Measurements from ENCODE around the gene ARPC4.
"Not testable (repeated sequence)": the region's sequence is repeated elsewhere in the genome, so short reads cannot be mapped to it uniquely, and the experiment has no call there.

ARPC4 gene

DNA sequence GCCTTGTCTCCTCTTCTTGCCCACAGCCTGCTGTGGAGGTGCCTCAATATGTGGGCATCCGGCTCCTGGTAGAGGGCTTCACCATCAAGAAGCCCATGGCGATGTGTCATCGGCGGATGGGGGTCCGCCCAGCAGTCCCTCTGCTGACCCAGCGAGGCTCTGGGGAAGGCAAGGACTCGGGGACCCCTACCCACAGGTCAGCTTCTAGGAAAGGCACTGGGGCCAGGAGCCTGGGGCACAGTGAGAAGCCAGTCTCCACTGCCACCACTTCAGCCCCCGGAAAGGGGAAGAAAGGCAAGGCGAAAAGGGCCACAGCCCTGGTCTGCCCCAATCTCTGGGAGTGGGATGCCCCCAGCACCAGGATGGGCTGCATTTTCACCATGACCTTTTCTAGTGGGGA, 40.2 kb downstream of the ARPC4 start:
- no peaks in the 10 kb centered on the region for H3K4me1 Mint-ChIP-seq
- H3K9me3 Mint-ChIP-seq: no peaks in the 10 kb centered on the region
- no peak for ATAC-seq (ENCODE audit: low read depth)
- H3K27ac Mint-ChIP-seq: no peak overlapping the region
- peaks cover 8% of the 10 kb centered on the region for H3K36me3 Mint-ChIP-seq
- no peaks in the 10 kb centered on the region for H3K27me3 Mint-ChIP-seq
- DNase-seq (ENCODE audit: low spot score in 2 of 2): no peak
- H3K4me3 Mint-ChIP-seq: no peak overlapping the region

DNA sequence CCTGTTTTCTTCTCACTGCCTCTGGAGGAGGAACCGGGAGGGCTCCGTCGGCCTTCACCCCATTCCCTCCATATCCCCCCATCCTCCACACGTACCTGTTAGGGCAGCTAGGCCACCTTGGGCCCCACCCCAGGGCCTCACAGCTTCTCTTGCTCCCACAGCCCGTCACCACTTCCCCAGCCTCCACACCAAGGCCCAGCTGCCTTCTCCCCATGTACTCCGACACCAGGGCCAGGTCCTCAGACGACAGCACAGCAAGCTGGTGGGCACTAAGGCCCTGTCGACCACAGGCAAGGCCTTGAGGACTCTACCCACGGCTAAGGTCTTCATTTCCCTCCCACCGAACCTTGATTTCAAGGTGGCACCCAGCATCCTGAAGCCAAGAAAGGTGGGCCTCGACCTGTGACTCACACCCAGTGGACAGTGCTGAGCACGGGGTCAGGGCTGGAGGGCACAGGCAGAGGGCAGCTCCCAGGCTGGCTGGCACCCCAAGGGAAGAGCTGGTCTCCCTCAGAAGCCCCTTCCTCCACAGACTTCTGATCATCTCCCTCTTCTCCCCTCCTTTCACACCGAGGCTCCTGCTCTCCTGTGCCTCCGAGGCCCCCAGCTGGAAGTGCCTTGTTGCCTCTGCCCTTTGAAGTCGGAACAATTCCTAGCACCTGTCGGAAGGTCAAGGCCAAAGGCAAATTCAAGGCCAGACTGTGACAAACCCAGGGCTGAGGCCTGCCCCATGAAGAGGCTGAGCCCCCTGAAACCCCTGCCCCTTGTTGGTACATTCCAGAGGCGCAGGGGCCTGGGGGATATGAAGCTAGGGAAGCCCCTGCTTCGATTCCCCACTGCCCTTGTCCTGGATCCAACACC, 41.9 kb downstream of the ARPC4 start:
- Mint-ChIP-seq H3K36me3 (peaks cover 8% of the 10 kb centered on the region), H3K27ac (no peak overlapping the region), H3K27me3 (no peaks in the 10 kb centered on the region), H3K9me3 (no peaks in the 10 kb centered on the region), H3K4me3 (no peak overlapping the region), H3K4me1 (no peaks in the 10 kb centered on the region)
- DNase-seq (ENCODE audit: low spot score in 2 of 2) (no peak), ATAC-seq (ENCODE audit: low read depth) (no peak)

DNA sequence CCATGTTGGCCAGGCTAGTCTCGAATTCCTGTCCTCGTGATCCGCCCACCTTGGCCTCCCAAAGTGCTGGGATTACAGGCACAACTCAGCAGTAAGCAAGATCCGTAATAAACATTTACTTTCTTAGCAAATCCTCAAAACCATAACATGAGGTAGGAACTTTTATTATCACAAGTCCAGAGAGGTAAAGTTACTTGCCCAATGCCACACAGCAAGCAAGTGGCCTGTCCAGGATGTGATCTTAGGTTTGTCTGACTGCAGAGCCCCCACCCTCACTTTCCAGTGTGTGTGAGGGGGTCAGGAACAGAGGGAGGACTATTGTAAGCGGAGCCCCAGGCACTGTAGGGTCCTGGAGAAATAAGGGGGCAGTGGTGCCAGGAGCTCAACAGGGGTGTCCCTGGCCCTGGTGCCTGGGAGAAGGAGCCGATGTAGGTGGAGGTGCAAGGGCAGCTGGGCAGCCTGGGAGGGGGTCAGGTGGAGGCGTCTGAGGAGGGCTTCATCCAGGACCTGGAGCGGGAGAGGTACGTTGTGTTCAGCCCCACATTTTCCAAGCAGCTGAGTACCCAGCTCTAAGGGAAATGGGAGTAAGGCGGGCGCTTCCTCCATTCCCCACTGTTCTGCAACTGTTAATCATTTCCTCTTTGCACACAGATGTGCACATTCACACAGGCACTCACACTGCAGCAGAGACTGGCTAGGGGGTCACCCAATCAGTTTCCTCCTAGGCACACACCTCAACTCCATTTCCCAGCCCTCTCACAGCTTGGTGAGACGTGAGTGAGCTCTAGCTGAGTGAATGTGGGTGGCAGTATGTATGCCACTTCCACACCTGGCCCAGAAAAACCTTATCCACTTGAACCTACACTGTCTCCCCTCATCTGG, 45.1 kb downstream of the ARPC4 start:
- no peak overlapping the region for H3K4me3 Mint-ChIP-seq
- H3K9me3 Mint-ChIP-seq: no peaks in the 10 kb centered on the region
- H3K4me1 Mint-ChIP-seq: peaks cover 9% of the 10 kb centered on the region
- H3K36me3 Mint-ChIP-seq: peaks cover 14% of the 10 kb centered on the region
- ATAC-seq (ENCODE audit: low read depth): no peak
- no peak for DNase-seq (ENCODE audit: low spot score in 2 of 2)
- no peaks in the 10 kb centered on the region for H3K27me3 Mint-ChIP-seq
- no peak overlapping the region for H3K27ac Mint-ChIP-seq

DNA sequence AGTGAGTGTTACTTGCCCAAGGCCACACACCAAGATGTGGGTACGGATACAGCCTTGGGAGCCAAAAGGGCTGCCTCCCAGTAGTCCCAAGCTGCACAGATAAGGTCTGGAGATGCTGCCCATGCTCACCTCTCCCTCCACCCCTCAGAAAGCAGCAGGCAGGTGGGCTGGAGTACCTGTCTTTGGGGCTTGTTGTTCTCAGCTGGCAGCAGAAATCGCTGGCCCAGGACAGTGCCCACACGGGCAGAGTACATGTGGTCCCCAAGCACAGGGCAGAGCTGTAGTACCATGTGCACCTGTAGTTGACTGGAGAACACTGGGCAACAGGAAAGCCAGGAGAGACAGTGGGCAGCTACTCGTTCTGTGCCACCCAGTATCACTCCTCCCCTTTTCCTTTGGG, 46.0 kb downstream of the ARPC4 start:
- Mint-ChIP-seq H3K4me1 (peaks cover 9% of the 10 kb centered on the region), H3K36me3 (peaks cover 14% of the 10 kb centered on the region)
- no peak for DNase-seq (ENCODE audit: low spot score in 2 of 2)

DNA sequence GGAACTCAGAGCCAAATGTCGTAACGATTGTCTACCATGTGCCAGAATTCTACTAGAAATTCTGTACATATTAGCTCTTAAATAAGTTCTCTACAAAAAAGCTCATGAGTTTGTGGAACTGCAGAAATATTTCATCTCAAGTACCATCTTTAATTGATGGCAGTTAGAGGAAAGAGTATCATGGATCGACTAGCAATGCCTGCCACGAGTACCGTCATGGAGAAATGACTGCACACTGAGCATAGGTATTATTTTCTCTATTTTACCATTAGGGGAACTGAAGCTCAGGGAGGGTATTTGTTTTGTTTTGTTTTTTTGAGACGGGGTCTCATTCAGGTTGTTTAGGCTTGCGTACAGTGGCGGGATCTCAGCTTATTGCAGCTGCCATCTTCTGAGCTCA, 48.1 kb downstream of the ARPC4 start:
- H3K27me3 Mint-ChIP-seq: no peaks in the 10 kb centered on the region
- DNase-seq (ENCODE audit: low spot score in 2 of 2) (no peak), ATAC-seq (ENCODE audit: low read depth) (no peak)
- H3K36me3 Mint-ChIP-seq: peaks cover 12% of the 10 kb centered on the region
- peaks cover 9% of the 10 kb centered on the region for H3K4me1 Mint-ChIP-seq
- H3K27ac Mint-ChIP-seq: no peak overlapping the region
- H3K9me3 Mint-ChIP-seq: no peaks in the 10 kb centered on the region
- H3K4me3 Mint-ChIP-seq: no peak overlapping the region

More for the DNA sequence above, 46.0 kb downstream of the ARPC4 start:
- Mint-ChIP-seq H3K4me3 (no peak overlapping the region), H3K27ac (no peak overlapping the region), H3K27me3 (no peaks in the 10 kb centered on the region), H3K9me3 (no peaks in the 10 kb centered on the region)
- no peak for ATAC-seq (ENCODE audit: low read depth)

DNA sequence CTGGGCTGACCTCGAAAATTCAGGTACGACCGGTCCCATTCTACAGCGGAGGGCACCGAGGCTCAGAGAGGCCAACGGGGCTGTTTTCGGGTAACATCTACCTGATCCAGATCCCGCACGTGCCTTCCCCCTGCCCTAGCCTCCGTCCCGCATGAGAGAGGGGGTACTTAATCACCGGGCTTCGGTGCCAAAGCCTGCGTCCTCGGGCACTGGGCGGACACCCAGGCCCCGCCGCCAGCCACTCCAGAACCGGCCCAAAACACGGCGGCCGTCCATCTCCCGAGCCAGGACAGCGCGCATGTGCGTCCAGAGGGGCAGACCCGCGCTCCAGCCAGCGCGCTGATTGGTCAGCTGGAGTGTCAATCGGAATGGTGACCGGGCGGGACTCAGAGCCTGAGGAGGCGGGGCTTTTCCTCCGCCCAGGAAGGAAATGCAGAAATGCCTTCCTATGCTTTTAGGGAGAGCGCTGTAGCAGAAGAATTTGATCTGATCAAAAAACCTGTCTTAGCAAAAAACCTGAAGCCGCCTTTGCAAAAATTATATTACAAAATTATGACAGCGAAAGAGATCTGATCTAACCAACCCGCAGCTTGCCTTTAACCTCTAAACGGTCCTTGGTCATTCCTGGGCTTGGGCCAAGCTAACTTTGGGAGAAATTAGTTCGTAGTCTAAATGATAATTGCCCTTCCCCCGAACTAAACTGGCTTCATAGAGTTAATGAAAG, 51.0 kb downstream of the ARPC4 start, which contains the start of gene RPUSD3:
RPUSD3 (minus strand) TSS at position 294 of the 724 bp plus-strand sequence; CDS start at position 276, 18 bp downstream.
- no peaks in the 10 kb centered on the region for H3K27me3 Mint-ChIP-seq
- peak; percentile 98 to 99 for DNase-seq (ENCODE audit: low spot score in 2 of 2)
- peak; percentile 99 for ATAC-seq (ENCODE audit: low read depth)
- peaks cover 9% of the 10 kb centered on the region for H3K4me1 Mint-ChIP-seq
- peak within 1 kb of the TSS; percentile 99 for H3K4me3 Mint-ChIP-seq
- H3K36me3 Mint-ChIP-seq: peaks cover 7% of the 10 kb centered on the region
- peak within 1 kb of the TSS; percentile 91 for H3K27ac Mint-ChIP-seq
- no peaks in the 10 kb centered on the region for H3K9me3 Mint-ChIP-seq

DNA sequence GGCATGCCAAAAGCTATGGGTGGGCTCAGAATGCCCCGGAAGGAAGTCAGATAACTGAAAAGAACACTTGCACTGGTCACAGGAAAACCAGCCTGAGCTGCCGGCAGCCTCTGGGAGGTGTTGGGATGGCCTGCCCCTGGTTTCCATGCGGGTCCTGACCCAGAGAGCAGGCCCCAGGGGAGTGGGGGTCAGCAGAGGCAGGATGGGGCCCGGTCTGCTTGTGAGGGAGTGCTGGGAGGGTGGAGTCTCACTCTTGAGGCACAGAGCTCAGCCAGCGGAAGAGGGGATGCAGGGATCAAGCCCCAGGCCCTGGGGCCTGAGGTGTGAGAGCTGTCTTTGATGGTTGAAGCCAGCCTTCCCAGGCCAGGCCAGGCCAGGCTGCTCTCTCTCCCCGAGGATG, 53.3 kb downstream of the ARPC4 start:
- no peak overlapping the region for H3K27ac Mint-ChIP-seq
- H3K36me3 Mint-ChIP-seq: peaks cover 5% of the 10 kb centered on the region
- H3K4me1 Mint-ChIP-seq: peaks cover 9% of the 10 kb centered on the region
- H3K27me3 Mint-ChIP-seq: no peaks in the 10 kb centered on the region
- no peak for DNase-seq (ENCODE audit: low spot score in 2 of 2)
- no peaks in the 10 kb centered on the region for H3K9me3 Mint-ChIP-seq
- no peak for ATAC-seq (ENCODE audit: low read depth)
- no peak overlapping the region for H3K4me3 Mint-ChIP-seq

DNA sequence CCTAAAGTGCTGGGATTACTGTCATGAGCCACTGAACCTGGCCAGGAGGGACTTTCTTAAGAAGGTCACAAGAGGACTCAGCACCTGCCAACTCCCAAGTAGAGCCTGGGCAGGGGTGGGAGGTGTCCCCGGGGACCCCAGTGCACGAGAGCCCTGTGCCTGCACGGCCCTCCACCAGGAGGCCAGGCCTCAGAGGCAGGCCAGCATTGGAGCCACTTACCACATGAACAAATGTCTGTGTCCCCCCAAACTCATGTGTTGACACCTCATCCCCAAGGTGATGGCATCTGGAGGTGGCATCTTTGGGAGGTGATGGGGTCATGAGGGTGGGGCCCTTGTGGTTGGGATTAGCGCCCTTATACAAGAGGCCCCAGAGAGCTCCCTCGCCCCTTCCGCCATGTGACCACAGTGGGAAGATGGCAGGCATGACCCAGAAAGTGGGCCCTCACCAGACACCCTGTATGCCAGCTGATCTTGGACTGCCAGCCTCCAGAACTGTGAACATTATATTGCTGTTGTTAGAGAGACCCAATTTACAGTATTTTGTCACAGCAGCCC, 54.1 kb downstream of the ARPC4 start:
- no peaks in the 10 kb centered on the region for H3K27me3 Mint-ChIP-seq
- DNase-seq (ENCODE audit: low spot score in 2 of 2) (no peak), ATAC-seq (ENCODE audit: low read depth) (no peak)
- H3K4me3 Mint-ChIP-seq: no peak overlapping the region
- H3K9me3 Mint-ChIP-seq: no peaks in the 10 kb centered on the region
- peaks cover 7% of the 10 kb centered on the region for H3K4me1 Mint-ChIP-seq
- H3K27ac Mint-ChIP-seq: no peak overlapping the region
- H3K36me3 Mint-ChIP-seq: peaks cover 4% of the 10 kb centered on the region

DNA sequence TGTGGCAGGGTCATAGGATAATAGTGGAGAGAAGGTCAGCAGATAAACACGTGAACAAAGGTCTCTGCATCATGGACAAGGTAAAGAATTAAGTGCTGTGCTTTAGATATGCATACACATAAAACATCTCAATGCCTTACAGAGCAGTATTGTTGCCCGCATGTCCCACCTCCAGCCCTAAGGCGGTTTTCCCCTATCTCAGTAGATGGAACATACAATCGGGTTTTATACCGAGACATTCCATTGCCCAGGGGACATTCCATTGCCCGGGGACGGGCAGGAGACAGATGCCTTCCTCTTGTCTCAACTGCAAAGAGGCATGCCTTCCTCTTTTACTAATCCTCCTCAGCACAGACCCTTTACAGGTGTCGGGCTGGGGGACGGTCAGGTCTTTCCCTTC, 55.0 kb downstream of the ARPC4 start:
- not testable (repeated sequence) for H3K27me3 Mint-ChIP-seq; H3K4me3 Mint-ChIP-seq; ATAC-seq (ENCODE audit: low read depth); H3K9me3 Mint-ChIP-seq; H3K4me1 Mint-ChIP-seq; H3K27ac Mint-ChIP-seq; DNase-seq (ENCODE audit: low spot score in 2 of 2); H3K36me3 Mint-ChIP-seq

DNA sequence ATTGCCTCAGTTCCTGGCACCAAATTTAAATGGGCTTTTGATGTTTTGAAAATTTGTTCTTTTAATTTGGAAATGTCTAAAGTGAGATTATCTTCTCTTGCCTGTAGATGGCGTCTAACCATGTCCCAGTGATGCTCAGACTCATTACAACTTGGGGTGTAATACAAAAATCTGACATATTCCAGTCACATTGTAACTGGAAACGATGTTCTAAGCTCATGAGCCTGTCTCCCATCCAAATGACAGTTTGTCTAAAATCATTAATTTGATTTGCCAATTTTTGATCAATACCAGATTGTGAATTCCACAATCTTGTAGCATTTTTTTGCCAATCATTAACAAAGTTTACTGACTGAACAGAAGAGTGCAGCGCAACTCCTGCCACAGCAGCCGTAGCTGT, 56.0 kb downstream of the ARPC4 start:
- not testable (repeated sequence) for H3K27me3 Mint-ChIP-seq; H3K4me3 Mint-ChIP-seq; ATAC-seq (ENCODE audit: low read depth); H3K27ac Mint-ChIP-seq; H3K9me3 Mint-ChIP-seq; H3K36me3 Mint-ChIP-seq; H3K4me1 Mint-ChIP-seq
- peak in 1 of 2 donors; percentile 31 for DNase-seq (ENCODE audit: low spot score in 2 of 2)

DNA sequence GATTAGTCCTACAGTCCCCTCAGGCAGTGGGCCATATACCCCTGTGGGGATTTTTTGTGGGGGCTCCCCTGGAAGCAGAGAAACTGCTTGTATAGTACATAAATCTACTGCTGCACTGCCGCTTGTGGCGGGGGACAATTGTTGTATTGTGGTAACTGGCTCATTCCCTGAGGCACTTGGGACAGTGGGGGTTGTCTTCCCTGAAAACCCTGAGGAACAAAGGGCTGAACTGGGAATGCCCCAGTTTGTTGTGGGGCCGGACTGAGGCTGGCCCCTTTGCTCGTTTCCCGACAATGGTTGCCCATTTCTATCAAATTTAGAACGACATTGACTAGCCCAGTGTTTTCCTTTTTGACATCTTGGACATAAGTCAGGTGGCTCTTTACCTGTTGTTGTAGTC, 58.5 kb downstream of the ARPC4 start:
- not testable (repeated sequence) for H3K27ac Mint-ChIP-seq; H3K4me3 Mint-ChIP-seq; H3K9me3 Mint-ChIP-seq; H3K27me3 Mint-ChIP-seq; H3K4me1 Mint-ChIP-seq; ATAC-seq (ENCODE audit: low read depth); DNase-seq (ENCODE audit: low spot score in 2 of 2); H3K36me3 Mint-ChIP-seq

DNA sequence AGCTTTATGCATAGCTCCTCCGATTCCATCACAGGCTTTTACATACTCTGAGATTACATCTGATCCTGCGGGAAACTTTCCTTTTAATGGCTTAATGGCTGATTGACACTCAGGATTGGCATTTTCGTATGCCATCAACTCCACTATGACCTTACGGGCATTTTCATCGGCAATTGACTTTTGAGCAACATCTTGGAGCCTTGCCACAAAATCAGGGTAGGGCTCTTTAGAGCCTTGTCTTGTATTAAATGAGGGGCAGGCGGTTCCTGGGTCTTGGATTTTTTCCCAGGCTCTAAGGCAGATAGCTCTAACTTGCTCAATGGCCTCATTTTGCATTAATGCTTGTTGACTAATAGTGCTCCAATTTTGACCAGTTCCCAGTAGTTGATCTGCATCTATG, 59.0 kb downstream of the ARPC4 start:
- not testable (repeated sequence) for H3K27ac Mint-ChIP-seq; H3K4me1 Mint-ChIP-seq; H3K27me3 Mint-ChIP-seq; H3K36me3 Mint-ChIP-seq; H3K9me3 Mint-ChIP-seq; DNase-seq (ENCODE audit: low spot score in 2 of 2); ATAC-seq (ENCODE audit: low read depth); H3K4me3 Mint-ChIP-seq

DNA sequence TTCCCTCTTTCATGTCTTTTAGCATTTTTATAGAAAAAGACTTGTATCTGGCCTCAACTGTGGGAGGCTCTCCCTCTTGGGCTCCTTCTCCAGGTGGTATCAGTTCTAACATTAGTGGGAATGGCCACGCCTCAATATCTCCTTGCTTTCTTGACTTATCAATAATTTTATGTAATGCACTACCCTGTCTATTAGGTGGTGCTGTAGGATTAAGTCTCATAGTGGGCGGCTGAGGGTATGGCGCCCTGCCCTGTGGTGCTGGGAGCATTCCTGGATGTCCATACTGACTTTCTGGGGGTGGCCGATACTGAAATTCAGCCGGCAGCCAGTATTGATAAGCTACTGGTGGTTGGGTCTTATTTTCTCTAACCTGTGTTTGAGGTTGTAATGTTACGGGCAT, 59.6 kb downstream of the ARPC4 start:
- Mint-ChIP-seq H3K36me3 (no peaks in the 10 kb centered on the region), H3K27ac (no peak overlapping the region), H3K9me3 (no peaks in the 10 kb centered on the region), H3K4me1 (no peaks in the 10 kb centered on the region), H3K4me3 (no peak overlapping the region), H3K27me3 (peaks cover 2% of the 10 kb centered on the region)
- no peak for ATAC-seq (ENCODE audit: low read depth)
- DNase-seq (ENCODE audit: low spot score in 2 of 2): no peak
